Measurements from ENCODE around the gene CLCF1. TPM values are rescaled to one million over a fixed set of nuclear protein-coding genes. Genes with fewer than 3 reads are reported as not detected.

CLCF1 gene
- polyA plus RNA-seq, 1 donor from 2014 or later, result not detected

- Histone ChIP-seq H3K27me3 (ENCODE audit: insufficient read depth, low read depth, low read length) (peaks cover 15% of the 10 kb centered on the region), H3K36me3 (ENCODE audit: insufficient read depth, low read length) (no peaks in the 10 kb centered on the region), H3K79me2 (replicated peaks; ENCODE audit: insufficient read depth, low read length) (no peaks in the 10 kb centered on the region), H3K27ac (ENCODE audit: low read length) (no peak overlapping the region), H3K4me2 (ENCODE audit: low read length) (no peak overlapping the region), H3K4me3 (ENCODE audit: low read length) (no peak overlapping the region), H4K20me1 (ENCODE audit: insufficient read depth) (no peaks in the 10 kb centered on the region), H2AFZ (ENCODE audit: low read depth, low read length) (no peak overlapping the region), H3K9me2 (ENCODE audit: insufficient read depth, low read length) (no peaks in the 10 kb centered on the region), H3K9ac (ENCODE audit: low read length) (no peak overlapping the region), H3F3A (ENCODE audit: insufficient read depth, low read length, poor library complexity, severe bottlenecking) (no peaks in the 10 kb centered on the region), H3K9me3 (ENCODE audit: low read length) (no peaks in the 10 kb centered on the region)
- no peak for TF ChIP-seq RAD21 (conservative IDR thresholded peaks at IDR 0.05)
- TF ChIP-seq SMC3 (conservative IDR thresholded peaks at IDR 0.05; ENCODE audit: poor library complexity), result no peak
- no peak for TF ChIP-seq EP300 (conservative IDR thresholded peaks at IDR 0.05; ENCODE audit: poor library complexity, severe bottlenecking)
- no peak for TF ChIP-seq REST (IDR thresholded peaks at IDR 0.05; ENCODE audit: borderline replicate concordance)
- no peak for TF ChIP-seq TAF1 (IDR thresholded peaks at IDR 0.05; ENCODE audit: low read depth)
- no peak for TF ChIP-seq POLR2AphosphoS5 (IDR thresholded peaks at IDR 0.05)
- no peak for TF ChIP-seq CTCF (IDR thresholded peaks at IDR 0.05; ENCODE audit: poor library complexity, severe bottlenecking)
- TF ChIP-seq MXI1 (conservative IDR thresholded peaks at IDR 0.05; ENCODE audit: poor library complexity, severe bottlenecking), result no peak
- TF ChIP-seq EZH2 (IDR thresholded peaks at IDR 0.05; ENCODE audit: borderline replicate concordance, insufficient read depth, low read length, poor library complexity, severe bottlenecking), result no peak
Measured at GRCh38 chr11:67410984-67411784, 37.8 kb upstream of the CLCF1 start.

GRCh38 chr11:67410369-67410831 is 37.0 kb upstream of the CLCF1 start:
- H3K79me2 ChIP-seq (replicated peaks; ENCODE audit: insufficient read depth, low read length), result no peaks in the 10 kb centered on the region
- H3K27me3 ChIP-seq (ENCODE audit: insufficient read depth, low read depth, low read length), result peaks cover 11% of the 10 kb centered on the region
- H3K9me3 ChIP-seq (ENCODE audit: low read length), result no peaks in the 10 kb centered on the region
- no peak overlapping the region for H3K27ac ChIP-seq (ENCODE audit: low read length)
- no peaks in the 10 kb centered on the region for H3K9me2 ChIP-seq (ENCODE audit: insufficient read depth, low read length)
- no peak overlapping the region for H3K4me3 ChIP-seq (ENCODE audit: low read length)
- no peak overlapping the region for H3K4me2 ChIP-seq (ENCODE audit: low read length)
- no peak overlapping the region for H3K9ac ChIP-seq (ENCODE audit: low read length)
- TF ChIP-seq CTCF (IDR thresholded peaks at IDR 0.05; ENCODE audit: poor library complexity, severe bottlenecking) (no peak), MXI1 (conservative IDR thresholded peaks at IDR 0.05; ENCODE audit: poor library complexity, severe bottlenecking) (no peak), REST (IDR thresholded peaks at IDR 0.05; ENCODE audit: borderline replicate concordance) (no peak), EZH2 (IDR thresholded peaks at IDR 0.05; ENCODE audit: borderline replicate concordance, insufficient read depth, low read length, poor library complexity, severe bottlenecking) (no peak), POLR2AphosphoS5 (IDR thresholded peaks at IDR 0.05) (no peak), TAF1 (IDR thresholded peaks at IDR 0.05; ENCODE audit: low read depth) (no peak), SMC3 (conservative IDR thresholded peaks at IDR 0.05; ENCODE audit: poor library complexity) (no peak), EP300 (conservative IDR thresholded peaks at IDR 0.05; ENCODE audit: poor library complexity, severe bottlenecking) (no peak)
- no peak overlapping the region for H2AFZ ChIP-seq (ENCODE audit: low read depth, low read length)
- H3K36me3 ChIP-seq (ENCODE audit: insufficient read depth, low read length), result no peaks in the 10 kb centered on the region
- H4K20me1 ChIP-seq (ENCODE audit: insufficient read depth), result no peaks in the 10 kb centered on the region
- no peaks in the 10 kb centered on the region for H3F3A ChIP-seq (ENCODE audit: insufficient read depth, low read length, poor library complexity, severe bottlenecking)

All from neural cell (in vitro differentiated cells).